ENCODE measurements around the gene SIMC1.
"Not testable (repeated sequence)": the region's sequence is repeated elsewhere in the genome, so short reads cannot be mapped to it uniquely, and the experiment has no call there.

SIMC1 gene

DNA sequence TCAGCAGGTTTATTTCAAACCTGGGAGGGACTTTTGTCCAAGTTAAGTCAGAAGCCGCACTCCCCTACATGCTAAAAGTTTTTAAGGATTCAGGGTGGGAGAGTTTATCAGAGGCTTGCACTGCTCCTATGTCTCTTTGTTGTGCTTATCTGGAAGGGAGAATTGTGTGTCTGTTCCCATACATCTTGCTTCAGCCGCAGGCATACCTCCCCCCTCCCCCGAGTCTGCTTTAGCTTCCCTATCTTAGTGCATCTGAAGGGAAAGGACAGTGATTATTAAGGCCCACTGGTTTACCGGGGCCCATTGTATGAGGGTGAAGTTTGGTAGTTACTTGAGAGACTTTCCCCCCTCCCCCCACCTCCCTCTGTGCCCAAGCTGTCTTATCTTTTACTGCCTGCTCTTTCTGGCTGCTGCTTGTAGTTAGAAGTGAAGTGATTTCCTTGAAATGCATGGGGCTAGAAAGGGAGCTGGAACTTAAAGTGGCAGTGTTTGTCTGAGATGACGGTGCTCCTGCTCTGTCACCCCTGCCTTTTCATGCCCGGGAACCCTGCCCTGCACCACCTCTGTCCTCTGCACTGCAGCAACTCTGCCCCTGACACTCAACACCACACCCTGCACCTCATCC lies 40.9 kb upstream of the SIMC1 start:
- not testable (repeated sequence) for DNase-seq (ENCODE audit: low read depth); H3K4me3 ChIP-seq (ENCODE audit: control insufficient read depth, low read depth, low read length)

DNA sequence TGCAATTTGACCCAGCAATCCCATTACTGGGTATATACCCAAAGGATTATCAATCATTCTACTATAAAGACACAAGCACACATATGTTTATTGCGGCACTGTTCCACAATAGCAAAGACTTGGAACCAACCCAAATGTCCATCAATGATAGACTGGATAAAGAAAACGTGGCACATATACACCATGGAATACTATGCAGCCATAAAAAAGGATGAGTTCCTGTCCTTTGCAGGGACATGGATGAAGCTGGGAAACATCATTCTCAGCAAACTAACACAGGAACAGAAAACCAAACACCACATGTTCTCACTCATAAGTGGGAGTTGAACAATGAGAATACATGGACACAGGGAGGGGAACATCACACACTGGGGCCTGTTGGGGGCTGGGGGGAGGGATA lies 39.9 kb upstream of the SIMC1 start:
- not testable (repeated sequence) for H3K4me3 ChIP-seq (ENCODE audit: control insufficient read depth, low read depth, low read length); DNase-seq (ENCODE audit: low read depth)

DNA sequence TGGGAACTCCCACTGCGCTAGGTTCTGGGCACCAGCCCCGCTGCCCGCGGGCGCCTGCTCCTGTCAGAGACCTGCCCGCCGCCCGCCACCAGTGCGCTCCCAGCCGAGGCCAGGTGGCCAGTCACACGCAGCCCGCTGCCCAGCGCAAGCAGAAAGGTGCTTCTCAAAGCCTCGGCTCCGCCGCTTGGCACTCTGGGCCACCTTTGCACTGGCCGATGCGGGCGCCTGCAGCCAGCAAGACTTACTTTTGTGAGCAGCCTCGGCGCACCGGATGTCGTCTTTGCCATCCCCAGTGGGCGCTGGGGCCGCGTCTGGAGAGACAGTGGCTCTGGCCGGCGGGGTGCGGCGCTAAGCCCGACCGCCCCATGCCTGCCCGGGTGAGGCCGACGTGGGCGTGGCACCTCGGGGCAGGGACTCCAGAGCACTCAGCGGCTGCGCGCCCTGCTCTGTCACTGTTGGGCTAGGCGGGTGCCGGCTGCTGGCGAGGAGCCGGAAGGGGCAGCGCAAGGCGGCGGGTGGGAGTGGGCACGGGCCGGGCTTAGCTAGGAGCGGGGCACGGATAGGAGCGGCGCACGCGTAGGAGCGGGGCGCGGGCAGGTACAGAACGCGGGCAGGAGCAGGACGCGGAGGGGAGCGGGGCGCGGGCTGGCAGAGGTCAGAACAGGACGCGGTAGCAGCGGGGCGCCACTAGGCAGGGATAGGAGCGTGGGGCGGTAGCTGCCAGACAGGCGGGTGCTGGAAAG lies 39.1 kb upstream of the SIMC1 start:
- peak overlapping the region; percentile 26 for H3K4me3 ChIP-seq (ENCODE audit: control insufficient read depth, low read depth, low read length)
- DNase-seq (ENCODE audit: low read depth) = not testable (repeated sequence)

DNA sequence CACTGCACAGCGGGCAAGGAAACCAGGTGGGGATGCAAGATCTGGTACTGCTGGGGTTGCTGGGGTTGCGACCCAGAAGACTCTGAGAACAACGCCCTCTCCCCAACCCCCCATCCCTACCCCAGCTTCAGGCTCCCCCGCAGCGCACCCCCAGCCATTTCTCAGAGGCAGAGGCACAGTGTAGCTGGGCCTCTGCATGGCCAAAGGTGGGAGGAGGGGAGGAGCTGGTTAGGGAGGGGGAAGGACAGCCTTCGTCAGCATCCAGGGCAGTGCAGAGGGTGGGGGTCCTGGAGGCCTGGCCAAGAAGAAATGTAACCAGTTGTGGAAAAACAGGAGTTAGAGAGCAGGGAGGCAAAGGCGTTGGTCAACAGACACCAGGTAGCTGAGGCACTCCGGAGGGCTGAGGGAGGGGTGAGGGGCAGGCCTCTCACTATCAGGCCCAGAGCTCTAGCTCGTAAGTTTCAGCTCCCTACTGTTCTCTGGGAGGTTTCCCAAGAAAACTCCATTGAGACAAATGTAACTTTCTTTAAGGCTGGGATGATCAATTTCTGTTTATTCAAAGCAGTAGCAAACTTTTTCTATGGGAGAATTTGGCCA lies 38.3 kb upstream of the SIMC1 start:
- H3K4me3 ChIP-seq (ENCODE audit: control insufficient read depth, low read depth, low read length); DNase-seq (ENCODE audit: low read depth): not testable (repeated sequence)

DNA sequence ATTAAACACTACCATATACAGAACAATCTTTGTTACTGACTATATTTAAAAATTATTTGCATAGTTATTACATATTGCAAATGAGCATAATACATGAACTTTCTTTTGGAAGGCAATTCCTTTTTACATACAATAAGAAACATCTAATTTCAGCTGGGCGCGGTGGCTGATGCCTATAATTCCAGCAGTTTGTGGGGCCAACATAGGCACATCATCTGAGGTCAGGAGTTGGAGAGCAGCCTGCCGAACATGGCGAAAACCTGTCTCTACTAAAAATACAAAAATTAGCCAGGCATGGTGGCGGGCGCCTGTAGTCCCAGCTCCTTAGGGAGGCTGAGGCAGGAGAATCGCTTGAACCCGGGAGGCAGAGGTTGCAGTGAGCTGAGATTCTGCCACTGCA lies 36.4 kb upstream of the SIMC1 start:
- H3K4me3 ChIP-seq (ENCODE audit: control insufficient read depth, low read depth, low read length) = no peak overlapping the region
- TF ChIP-seq, protein P1, sequence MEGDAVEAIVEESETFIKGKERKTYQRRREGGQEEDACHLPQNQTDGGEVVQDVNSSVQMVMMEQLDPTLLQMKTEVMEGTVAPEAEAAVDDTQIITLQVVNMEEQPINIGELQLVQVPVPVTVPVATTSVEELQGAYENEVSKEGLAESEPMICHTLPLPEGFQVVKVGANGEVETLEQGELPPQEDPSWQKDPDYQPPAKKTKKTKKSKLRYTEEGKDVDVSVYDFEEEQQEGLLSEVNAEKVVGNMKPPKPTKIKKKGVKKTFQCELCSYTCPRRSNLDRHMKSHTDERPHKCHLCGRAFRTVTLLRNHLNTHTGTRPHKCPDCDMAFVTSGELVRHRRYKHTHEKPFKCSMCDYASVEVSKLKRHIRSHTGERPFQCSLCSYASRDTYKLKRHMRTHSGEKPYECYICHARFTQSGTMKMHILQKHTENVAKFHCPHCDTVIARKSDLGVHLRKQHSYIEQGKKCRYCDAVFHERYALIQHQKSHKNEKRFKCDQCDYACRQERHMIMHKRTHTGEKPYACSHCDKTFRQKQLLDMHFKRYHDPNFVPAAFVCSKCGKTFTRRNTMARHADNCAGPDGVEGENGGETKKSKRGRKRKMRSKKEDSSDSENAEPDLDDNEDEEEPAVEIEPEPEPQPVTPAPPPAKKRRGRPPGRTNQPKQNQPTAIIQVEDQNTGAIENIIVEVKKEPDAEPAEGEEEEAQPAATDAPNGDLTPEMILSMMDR (IDR thresholded peaks at IDR 0.05; ENCODE audit: control insufficient read depth, insufficient read depth, low read depth, low read length, missing control alignments) = no peak

DNA sequence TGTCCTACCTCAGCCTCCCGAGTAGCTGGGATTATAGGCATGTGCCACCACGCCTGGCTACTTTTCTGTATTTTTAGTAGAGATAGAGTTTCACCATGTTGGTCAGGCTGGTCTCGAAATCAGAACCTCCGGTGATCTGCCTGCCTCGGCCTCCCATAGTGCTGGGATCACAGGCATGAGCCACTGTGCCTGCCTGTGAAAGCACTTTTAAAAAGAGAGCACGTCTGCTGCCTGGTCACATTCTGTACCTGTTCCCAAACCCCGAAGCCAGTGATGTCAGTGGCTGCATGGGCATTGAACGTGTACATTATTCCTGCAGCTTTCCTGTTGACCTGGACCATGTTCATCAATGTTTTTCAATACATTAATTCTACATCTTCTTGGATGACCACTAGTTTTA lies 35.1 kb upstream of the SIMC1 start:
- TF ChIP-seq, protein P1 (IDR thresholded peaks at IDR 0.05; ENCODE audit: control insufficient read depth, insufficient read depth, low read depth, low read length, missing control alignments) = no peak
- no peak overlapping the region for H3K4me3 ChIP-seq (ENCODE audit: control insufficient read depth, low read depth, low read length)

More for the DNA sequence above, 36.4 kb upstream of the SIMC1 start:
- no peak for DNase-seq (ENCODE audit: low read depth)

DNA sequence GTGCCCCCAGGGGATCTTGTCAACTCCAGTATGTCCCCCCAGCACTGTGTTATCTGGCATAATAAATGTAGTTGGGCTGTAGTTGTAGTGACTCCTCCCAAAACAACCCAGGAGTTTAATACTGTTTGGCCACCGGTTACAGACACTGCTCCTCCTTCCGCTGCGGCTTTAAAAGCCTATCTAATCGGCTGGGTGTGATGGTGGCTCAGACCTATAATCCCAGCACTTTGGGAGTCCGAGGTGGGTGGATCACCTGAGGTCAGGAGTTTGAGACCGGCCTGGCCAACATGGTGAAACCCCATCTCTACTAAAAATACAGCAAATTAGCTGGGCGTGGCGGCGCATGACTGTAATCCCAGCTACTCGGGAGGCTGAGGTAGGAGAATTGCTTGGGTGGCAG lies 34.7 kb upstream of the SIMC1 start:
- DNase-seq (ENCODE audit: low read depth); H3K4me3 ChIP-seq (ENCODE audit: control insufficient read depth, low read depth, low read length): not testable (repeated sequence)

More for the DNA sequence above, 35.1 kb upstream of the SIMC1 start:
- no peak for DNase-seq (ENCODE audit: low read depth)

DNA sequence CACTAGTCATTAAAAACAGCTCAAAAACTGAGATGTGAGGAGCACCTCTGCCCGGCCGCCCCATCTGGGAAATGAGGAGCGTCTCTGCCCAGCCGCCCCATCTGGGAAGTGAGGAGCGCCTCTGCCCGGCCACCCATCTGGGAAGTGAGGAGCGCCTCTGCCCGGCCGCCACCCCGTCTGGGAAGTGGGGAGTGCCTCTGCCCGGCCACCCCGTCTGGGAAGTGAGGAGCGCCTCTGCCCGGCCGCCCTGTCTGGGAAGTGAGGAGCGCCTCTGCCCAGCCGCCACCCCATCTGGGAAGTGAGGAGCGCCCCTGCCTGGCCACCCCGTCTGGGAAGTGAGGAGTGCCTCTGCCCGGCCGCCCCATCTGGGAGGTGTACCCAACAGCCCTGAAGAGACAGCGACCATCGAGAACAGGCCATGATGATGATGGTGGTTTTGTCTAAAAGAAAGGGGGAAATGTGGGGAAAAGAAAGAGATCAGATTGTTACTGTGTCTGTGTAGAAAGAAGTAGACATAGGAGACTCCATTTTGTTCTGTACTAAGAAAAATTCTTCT lies 23.7 kb upstream of the SIMC1 start:
- H3K4me3 ChIP-seq (ENCODE audit: control insufficient read depth, low read depth, low read length) = not testable (repeated sequence)

DNA sequence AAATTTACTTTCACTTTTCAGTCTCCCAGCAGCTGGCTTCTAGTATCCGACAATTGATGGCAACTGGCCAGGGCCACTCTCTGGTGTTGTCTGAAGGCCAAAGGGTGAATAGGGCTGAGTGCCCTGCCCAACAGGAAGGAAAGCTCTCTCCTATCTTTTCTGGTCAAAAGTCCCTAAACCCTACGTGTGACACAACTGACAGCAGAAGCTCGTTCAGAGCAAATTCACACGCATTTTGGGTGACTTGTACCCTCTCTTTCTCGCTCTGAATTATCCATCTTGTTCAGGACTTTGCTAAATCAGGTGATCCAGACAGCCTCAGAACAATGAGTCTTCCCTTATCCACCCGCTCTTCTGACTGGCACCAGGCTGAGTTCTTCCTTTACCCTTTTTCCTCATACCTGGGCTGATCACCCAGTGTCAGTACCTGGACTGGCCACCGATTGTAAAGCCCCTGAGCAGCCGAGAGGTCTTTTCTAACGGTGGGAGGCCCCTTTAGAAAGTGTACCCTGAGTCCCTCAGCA lies 21.8 kb upstream of the SIMC1 start:
- H3K4me3 ChIP-seq (ENCODE audit: control insufficient read depth, low read depth, low read length); DNase-seq (ENCODE audit: low read depth): not testable (repeated sequence)

More for the DNA sequence above, 23.7 kb upstream of the SIMC1 start:
- DNase-seq (ENCODE audit: low read depth) = not testable (repeated sequence)

DNA sequence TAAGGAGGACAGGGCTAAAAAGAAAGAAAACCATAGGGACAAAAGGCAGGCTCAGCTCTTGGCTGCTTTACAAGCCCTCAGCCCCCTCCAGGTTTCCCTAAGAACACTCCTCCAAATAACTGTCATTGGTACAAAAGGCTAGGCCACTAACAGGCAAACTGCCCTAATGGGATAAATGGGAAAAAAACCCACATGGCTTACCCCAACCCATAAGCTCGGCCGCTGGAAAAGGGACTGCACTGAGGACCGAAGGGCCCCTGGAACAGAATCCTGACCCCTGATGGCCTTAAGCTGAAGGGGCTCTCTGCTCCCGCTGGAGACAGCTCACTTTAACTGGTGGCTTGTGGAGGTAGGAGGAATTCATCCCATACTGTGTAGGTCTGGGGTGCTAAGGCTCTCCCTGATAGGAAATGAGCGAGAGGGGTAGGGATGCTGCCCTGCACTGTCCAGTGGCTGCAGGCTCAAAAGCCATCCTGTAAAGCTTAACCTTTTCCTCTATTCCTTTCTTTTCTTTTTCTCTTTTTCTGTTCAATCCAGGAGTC lies 21.0 kb upstream of the SIMC1 start:
- H3K4me3 ChIP-seq (ENCODE audit: control insufficient read depth, low read depth, low read length); DNase-seq (ENCODE audit: low read depth): not testable (repeated sequence)

DNA sequence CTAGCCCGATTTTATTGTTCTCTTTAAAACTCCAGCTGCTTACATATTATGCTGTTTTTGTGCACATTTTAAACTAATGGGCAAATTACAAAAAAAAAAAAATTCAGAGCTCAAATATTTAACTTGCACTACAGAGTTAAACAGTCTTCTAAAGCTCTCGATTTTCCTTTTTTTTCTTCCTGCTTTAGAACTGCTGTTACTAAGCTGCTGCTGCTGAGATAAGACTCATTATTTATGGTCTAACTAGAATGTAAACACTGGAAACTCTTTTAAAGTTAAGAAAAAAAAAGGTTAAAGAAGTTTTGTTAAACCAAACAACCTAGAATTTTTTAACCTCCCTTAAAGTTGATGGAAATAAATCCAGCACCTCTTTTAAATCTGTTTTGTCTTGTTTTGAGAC lies 20.5 kb upstream of the SIMC1 start:
- not testable (repeated sequence) for H3K4me3 ChIP-seq (ENCODE audit: control insufficient read depth, low read depth, low read length); DNase-seq (ENCODE audit: low read depth)

DNA sequence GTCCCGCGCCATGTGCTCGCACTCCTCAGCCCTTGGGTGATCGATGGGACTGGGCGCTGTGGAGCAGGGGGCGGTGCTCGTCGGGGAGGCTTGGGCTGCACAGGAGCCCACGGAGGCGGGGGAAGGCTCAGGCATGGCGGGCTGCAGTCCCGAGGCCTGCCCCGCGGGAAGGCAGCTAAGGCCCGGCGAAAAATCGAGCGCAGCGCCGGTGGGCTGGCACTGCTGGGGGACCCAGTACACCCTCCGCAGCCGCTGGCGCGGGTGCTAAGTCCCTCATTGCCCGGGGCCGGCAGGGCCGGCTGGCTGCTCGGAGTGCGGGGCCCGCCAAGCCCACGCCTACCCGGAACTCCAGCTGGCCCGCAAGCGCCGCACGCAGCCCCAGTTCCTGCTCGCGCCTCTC lies 16.2 kb upstream of the SIMC1 start:
- H3K4me3 ChIP-seq (ENCODE audit: control insufficient read depth, low read depth, low read length); DNase-seq (ENCODE audit: low read depth): not testable (repeated sequence)

DNA sequence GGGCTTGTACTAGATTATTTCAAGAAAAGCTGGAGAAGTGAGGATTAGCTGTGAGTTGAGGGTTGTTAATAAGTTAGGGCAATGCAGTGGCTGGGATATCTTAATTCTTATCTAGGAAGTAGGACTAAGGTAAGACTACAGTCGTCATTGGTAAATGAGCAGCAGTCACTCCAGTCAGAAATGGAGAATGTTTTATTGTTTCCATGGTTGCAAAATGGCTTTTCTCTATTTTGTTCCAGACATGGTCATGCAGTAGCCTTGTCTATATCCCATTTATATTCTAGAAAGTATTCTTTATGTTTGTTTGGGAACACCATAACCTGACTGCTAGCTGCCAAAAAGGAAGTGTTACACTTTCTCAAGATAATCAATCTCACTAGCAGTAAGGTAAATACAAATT lies 9.9 kb upstream of the SIMC1 start:
- H3K4me3 ChIP-seq (ENCODE audit: control insufficient read depth, low read depth, low read length); DNase-seq (ENCODE audit: low read depth): not testable (repeated sequence)

DNA sequence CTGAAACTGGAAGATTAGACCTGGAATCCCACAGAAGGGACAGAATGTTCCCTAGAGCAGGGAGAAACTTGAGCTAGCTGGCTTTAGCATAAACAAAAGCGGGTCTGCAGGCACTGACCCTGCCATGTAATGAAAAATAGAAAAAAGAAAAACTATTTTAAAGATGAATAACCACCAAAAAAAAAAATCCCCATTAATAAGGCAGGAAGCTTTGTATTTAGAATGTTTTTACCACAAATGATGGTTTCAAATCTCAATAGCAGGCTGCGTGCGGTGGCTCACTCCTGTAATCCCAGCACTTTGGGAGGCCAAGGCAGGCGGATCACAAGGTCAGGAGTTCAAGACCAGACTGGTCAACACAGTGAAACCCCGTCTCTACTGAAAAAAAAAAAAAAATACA lies 5.0 kb upstream of the SIMC1 start:
- DNase-seq (ENCODE audit: low read depth) = not testable (repeated sequence)

More for the DNA sequence above, 5.0 kb upstream of the SIMC1 start:
- H3K4me3 ChIP-seq (ENCODE audit: control insufficient read depth, low read depth, low read length) = not testable (repeated sequence)
